ENCODE measurements around the gene SLC4A5.
A peak's percentile ranks its signal among the peaks of the same experiment; 100 is the strongest.
"Not testable (repeated sequence)": the region's sequence is repeated elsewhere in the genome, so short reads cannot be mapped to it uniquely, and the experiment has no call there.

The SLC4A5 gene

GRCh38 chr2:74198023-74198460 lies 145.2 kb downstream of the SLC4A5 start:
- no peak for DNase-seq

- DNase-seq: no peak
These were observed 146.2 kb downstream of the SLC4A5 start for GRCh38 chr2:74197049-74197448.

GRCh38 chr2:74194799-74195198 lies 148.4 kb downstream of the SLC4A5 start:
- DNase-seq: no peak

- no peak for DNase-seq
These were observed 151.4 kb downstream of the SLC4A5 start for GRCh38 chr2:74191596-74192380.

- DNase-seq: no peak
These were observed 154.5 kb downstream of the SLC4A5 start for GRCh38 chr2:74188696-74189095.

GRCh38 chr2:74188018-74188601 lies 155.1 kb downstream of the SLC4A5 start:
- peak; percentile 77 to 82 for DNase-seq

- not testable (repeated sequence) for DNase-seq
These were observed 156.5 kb downstream of the SLC4A5 start for GRCh38 chr2:74186706-74187105.

- no peak for DNase-seq
These were observed 157.2 kb downstream of the SLC4A5 start for GRCh38 chr2:74186038-74186437.

- no peak for DNase-seq
These were observed 159.3 kb downstream of the SLC4A5 start for GRCh38 chr2:74183878-74184277.

GRCh38 chr2:74181739-74182138 lies 161.5 kb downstream of the SLC4A5 start:
- peak in 1 of 2 experiments; percentile 3 for DNase-seq

- DNase-seq: no peak
These were observed 164.0 kb downstream of the SLC4A5 start for GRCh38 chr2:74179063-74179865.

GRCh38 chr2:74178211-74179062 lies 164.8 kb downstream of the SLC4A5 start, which contains the start of gene MOB1A:
TSS of gene MOB1A (minus strand) at chr2:74178879. CDS start at chr2:74178674, 205 bp downstream.
- peak; percentile 96 to 99 for DNase-seq

GRCh38 chr2:74177696-74178095 lies 165.5 kb downstream of the SLC4A5 start:
- no peak for DNase-seq

- DNase-seq: no peak
These were observed 168.3 kb downstream of the SLC4A5 start for GRCh38 chr2:74174909-74175308.

- DNase-seq: no peak
These were observed 174.5 kb downstream of the SLC4A5 start for GRCh38 chr2:74168739-74169138.
